ENCODE results near the gene CYP11A1. TPM values are rescaled to one million over a fixed set of nuclear protein-coding genes. Genes with fewer than 3 reads are reported as not detected.

The CYP11A1 gene
- total RNA-seq, 1 donor from 2014 or later = not detected

DNA sequence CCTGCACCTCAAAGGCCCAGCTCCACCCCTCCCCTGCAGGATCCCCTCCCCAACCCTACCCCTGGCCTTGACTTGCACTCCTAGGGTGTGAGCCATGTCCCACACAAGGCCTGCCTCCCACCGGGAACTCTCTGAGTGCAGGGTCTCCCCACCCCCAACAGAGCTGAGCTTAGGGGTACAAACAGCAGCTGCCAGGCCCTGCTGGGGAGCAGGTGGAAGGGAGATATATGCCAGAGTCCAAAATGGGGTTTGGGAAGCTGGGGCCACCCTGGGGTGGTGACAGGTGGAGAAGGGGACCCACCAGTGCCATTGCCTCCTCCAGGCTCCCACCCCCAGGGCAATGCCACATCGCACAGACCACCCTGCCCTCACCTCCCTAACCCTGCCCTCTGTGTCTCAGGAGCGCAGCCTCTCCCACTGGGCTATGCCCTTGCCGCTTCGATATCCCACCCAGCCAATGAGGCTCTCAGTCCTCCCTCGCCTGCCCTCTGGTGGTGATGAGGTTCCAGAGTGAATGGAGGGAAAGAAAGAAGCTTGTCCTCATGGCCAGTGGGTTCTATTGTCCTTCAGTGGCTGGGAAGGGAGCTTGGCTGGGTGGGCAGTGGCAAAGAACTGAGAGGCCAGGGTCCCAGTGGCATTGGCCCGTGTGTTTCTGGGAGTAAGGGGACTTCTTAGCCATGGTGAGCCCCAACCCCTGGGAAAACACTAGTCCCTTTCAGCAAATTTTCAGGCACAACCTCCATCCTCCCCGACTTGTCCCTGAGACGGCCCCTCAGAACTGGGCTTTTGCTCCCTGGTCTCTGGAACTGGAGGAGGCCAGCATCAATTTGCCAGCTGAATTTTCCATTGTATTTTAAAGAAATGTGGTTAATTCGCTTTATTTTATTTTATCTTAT, 46.8 kb downstream of the CYP11A1 start:
- TF ChIP-seq, protein P1, sequence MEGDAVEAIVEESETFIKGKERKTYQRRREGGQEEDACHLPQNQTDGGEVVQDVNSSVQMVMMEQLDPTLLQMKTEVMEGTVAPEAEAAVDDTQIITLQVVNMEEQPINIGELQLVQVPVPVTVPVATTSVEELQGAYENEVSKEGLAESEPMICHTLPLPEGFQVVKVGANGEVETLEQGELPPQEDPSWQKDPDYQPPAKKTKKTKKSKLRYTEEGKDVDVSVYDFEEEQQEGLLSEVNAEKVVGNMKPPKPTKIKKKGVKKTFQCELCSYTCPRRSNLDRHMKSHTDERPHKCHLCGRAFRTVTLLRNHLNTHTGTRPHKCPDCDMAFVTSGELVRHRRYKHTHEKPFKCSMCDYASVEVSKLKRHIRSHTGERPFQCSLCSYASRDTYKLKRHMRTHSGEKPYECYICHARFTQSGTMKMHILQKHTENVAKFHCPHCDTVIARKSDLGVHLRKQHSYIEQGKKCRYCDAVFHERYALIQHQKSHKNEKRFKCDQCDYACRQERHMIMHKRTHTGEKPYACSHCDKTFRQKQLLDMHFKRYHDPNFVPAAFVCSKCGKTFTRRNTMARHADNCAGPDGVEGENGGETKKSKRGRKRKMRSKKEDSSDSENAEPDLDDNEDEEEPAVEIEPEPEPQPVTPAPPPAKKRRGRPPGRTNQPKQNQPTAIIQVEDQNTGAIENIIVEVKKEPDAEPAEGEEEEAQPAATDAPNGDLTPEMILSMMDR (IDR thresholded peaks at IDR 0.05; ENCODE audit: insufficient read depth, low read length, severe bottlenecking) = peak; percentile 57
- no peak for DNase-seq (ENCODE audit: low read depth)
- Histone ChIP-seq H3K4me3 (ENCODE audit: low read depth, low read length) (no peak overlapping the region), H3K27me3 (ENCODE audit: control insufficient read depth, insufficient read depth, low read length) (no peaks in the 10 kb centered on the region), H3K36me3 (ENCODE audit: control insufficient read depth, insufficient read depth, low read length) (no peaks in the 10 kb centered on the region)
- no peak for FAIRE-seq

DNA sequence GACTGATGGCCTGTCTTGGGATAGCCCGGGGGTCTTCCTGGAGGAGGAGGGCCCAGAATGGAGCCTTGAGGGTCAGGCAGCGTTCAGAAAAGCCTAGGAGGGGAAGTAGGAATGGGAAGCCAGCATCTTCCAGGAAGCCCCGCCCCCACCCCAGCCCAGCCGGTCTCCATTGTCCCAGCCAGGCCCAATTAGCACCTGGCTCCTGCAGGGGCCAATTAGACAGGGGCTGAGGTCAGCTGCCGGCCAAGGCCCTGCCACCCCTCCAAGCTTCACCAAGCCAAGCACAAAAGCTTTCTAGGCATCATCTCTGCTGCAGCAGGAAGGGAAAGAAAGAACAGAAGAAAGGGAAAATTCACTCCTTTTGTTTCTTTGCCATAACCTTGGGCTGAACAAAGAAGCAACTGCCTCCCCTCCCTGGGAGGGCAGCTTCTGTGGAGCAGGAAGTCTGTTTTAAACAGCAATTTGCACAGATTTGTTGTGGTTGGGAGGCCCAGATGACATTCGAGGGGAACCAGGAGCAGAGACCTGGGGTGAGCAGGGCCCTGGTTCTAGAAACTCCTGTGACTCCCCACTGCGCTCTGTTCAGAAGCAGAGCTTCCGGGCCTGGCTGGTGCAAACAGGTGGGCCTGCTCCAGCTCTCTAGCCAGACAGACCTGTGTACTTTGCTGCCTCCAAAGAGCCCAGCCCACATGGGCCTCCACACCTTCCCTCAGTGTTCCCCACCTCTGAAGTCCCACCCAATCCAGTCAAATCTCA, 47.7 kb downstream of the CYP11A1 start:
- Histone ChIP-seq H3K4me3 (ENCODE audit: low read depth, low read length) (no peak overlapping the region), H3K27me3 (ENCODE audit: control insufficient read depth, insufficient read depth, low read length) (no peaks in the 10 kb centered on the region), H3K36me3 (ENCODE audit: control insufficient read depth, insufficient read depth, low read length) (no peaks in the 10 kb centered on the region)
- FAIRE-seq (no peak), DNase-seq (ENCODE audit: low read depth) (no peak)
- TF ChIP-seq, protein P1 (IDR thresholded peaks at IDR 0.05; ENCODE audit: insufficient read depth, low read length, severe bottlenecking) = no peak

DNA sequence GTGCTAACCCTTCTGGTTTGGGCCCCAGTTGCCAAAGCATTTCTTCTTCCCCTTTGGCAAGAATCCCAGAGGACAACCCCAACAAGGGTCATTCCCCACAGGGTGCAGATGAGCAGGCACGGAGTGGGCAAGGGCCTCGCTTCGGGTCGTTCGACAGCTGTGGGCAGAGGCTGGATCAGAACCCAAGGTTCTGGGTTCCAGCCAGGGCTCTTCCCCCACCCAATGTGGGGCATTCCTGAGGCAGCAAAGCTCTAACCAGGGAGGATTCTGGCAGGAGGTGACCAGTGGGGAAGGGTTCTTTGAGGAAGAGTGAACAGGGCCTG, 48.3 kb downstream of the CYP11A1 start:
- TF ChIP-seq, protein P1 (IDR thresholded peaks at IDR 0.05; ENCODE audit: insufficient read depth, low read length, severe bottlenecking) = no peak
- Histone ChIP-seq H3K4me3 (ENCODE audit: low read depth, low read length) (no peak overlapping the region), H3K27me3 (ENCODE audit: control insufficient read depth, insufficient read depth, low read length) (no peaks in the 10 kb centered on the region), H3K36me3 (ENCODE audit: control insufficient read depth, insufficient read depth, low read length) (no peaks in the 10 kb centered on the region)
- DNase-seq (ENCODE audit: low read depth) (no peak), FAIRE-seq (no peak)

DNA sequence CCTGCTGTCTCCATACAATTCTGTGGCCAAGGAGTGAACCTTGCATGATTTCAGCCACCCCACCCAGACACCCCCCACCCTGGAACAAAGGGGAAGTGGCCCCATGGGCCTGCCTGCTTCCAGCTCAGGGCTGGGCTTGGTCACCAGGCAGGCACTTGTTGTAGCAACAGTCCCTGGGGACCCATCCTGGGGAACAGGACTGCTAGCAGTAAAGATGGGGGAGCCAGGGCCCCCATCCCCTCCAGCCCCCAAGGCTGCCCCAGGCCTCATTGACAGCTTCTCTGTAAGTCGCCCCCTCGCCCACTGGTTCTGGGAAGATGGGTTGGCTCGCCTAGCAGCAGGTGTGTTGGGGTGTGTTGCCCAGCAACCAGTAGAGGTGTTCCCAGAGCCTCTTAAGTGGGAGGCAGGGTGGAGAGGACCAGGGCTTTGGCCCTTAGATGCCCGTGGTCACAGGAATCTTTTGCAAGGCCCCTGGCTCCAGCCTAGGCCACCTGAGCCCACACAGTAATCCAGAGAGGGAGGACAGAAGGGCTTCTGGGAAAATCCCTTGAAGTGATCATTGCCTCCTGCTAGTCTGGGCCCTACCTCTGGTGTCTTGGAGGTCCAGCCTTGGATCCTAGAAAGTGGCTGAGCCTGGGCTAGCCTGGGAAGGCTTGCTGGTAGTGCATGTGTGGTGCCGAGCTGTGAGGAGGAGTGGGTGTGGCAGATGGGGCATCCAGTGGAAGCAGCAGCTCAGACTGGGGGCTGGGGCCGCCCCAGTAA, 48.9 kb downstream of the CYP11A1 start:
- H3K27me3 ChIP-seq (ENCODE audit: control insufficient read depth, insufficient read depth, low read length) = no peaks in the 10 kb centered on the region
- no peak for DNase-seq (ENCODE audit: low read depth)
- H3K36me3 ChIP-seq (ENCODE audit: control insufficient read depth, insufficient read depth, low read length) = no peaks in the 10 kb centered on the region
- no peak for FAIRE-seq
- TF ChIP-seq, protein P1 (IDR thresholded peaks at IDR 0.05; ENCODE audit: insufficient read depth, low read length, severe bottlenecking) = no peak
- H3K4me3 ChIP-seq (ENCODE audit: low read depth, low read length) = no peak overlapping the region

DNA sequence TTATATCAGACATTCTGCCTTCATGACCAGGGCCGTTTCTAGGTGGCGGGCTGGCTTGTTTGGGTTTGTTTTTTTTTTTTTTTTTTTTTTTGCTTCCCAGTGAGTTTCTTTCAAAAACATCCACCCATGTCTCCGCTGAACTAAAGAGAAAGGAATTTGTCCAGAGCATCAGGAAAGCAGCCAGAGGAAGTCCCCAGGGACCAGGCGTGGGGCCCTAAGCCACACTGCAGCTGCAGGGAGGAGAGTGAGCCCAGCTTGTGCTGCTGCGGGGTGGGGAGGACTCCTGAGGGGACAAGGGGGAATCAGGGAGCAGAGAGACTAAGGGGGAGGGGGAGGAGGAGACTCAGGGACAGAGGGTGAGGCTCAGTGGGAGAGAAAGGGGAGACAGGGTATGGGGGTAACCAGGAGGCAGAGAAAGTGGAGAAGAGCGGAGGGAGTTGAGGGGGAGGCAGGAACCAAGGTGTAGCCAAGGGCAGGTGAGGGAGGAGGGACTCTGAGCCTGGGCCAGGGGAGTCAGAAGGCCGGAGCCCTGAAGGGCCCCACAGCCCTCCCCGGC, 49.5 kb downstream of the CYP11A1 start:
- TF ChIP-seq, protein P1 (IDR thresholded peaks at IDR 0.05; ENCODE audit: insufficient read depth, low read length, severe bottlenecking) = no peak
- DNase-seq (ENCODE audit: low read depth) = no peak
- Histone ChIP-seq H3K36me3 (ENCODE audit: control insufficient read depth, insufficient read depth, low read length) (no peaks in the 10 kb centered on the region), H3K27me3 (ENCODE audit: control insufficient read depth, insufficient read depth, low read length) (peaks cover 2% of the 10 kb centered on the region), H3K4me3 (ENCODE audit: low read depth, low read length) (no peak overlapping the region)
- FAIRE-seq = no peak
